Erythroblast (primary cell): ENCODE measurements around the gene ST6GALNAC4.
"Not testable (repeated sequence)": the region's sequence is repeated elsewhere in the genome, so short reads cannot be mapped to it uniquely, and the experiment has no call there.

ENCODE experiments used
- GATA1 ChIP-seq: IDR thresholded peaks from 2 replicates; pipeline ENCODE4 v1.6.1; 2011; ENCODE audit warnings: low read depth, mild to moderate bottlenecking, control low read depth, low read length, moderate library complexity
- POLR2A ChIP-seq: IDR thresholded peaks from 2 replicates; pipeline ENCODE4 v1.6.1; 2011; ENCODE audit warnings: mild to moderate bottlenecking, low read length

- not testable (repeated sequence) for TF ChIP-seq POLR2A, GATA1
Observed at GRCh38 chr9:127870153-127870491, 46.7 kb downstream of the ST6GALNAC4 start.
